HEK293 (cell line): ENCODE results near the gene PRKCA.

ENCODE experiments used
- CTCF ChIP-seq: fragments of 450-650 bp; formaldehyde crosslinking; IDR thresholded peaks from 2 replicates; pipeline ENCODE4 v1.5.1; 2016; ENCODE audit warnings: missing biosample characterization, missing genetic modification characterization
- KLF1 ChIP-seq: fragments of 450-650 bp; formaldehyde crosslinking; IDR thresholded peaks from 2 replicates; pipeline ENCODE4 v1.5.1; 2016; ENCODE audit warnings: missing biosample characterization, missing genetic modification characterization
- KLF7 ChIP-seq: fragments of 450-650 bp; formaldehyde crosslinking; IDR thresholded peaks from 2 replicates; pipeline ENCODE4 v1.5.1; 2016; ENCODE audit warnings: missing biosample characterization, missing genetic modification characterization, borderline replicate concordance
- ZBTB7A ChIP-seq: fragments of 450-650 bp; formaldehyde crosslinking; IDR thresholded peaks from 2 replicates; pipeline ENCODE4 v1.5.1; 2016; ENCODE audit warnings: low read depth, missing biosample characterization, missing genetic modification characterization
- ZNF121 ChIP-seq: fragments of 450-650 bp; formaldehyde crosslinking; IDR thresholded peaks from 2 replicates; pipeline ENCODE4 v1.5.1; 2016; ENCODE audit warnings: missing biosample characterization, missing genetic modification characterization
- ZNF280D ChIP-seq: fragments of 450-650 bp; formaldehyde crosslinking; IDR thresholded peaks from 2 replicates; pipeline ENCODE4 v1.5.1; 2016; ENCODE audit warnings: missing biosample characterization, missing genetic modification characterization
- ZNF501 ChIP-seq: fragments of 450-650 bp; formaldehyde crosslinking; IDR thresholded peaks from 2 replicates; pipeline ENCODE4 v1.5.1; 2016; ENCODE audit warnings: missing biosample characterization, missing genetic modification characterization
- ZNF555 ChIP-seq: fragments of 450-650 bp; formaldehyde crosslinking; conservative IDR thresholded peaks from 2 replicates; pipeline ENCODE4 v1.5.1; 2017; ENCODE audit warnings: missing biosample characterization, mild to moderate bottlenecking, missing genetic modification characterization, inconsistent platforms

GRCh38 chr17:66426397-66427033 is 124.1 kb downstream of the PRKCA start:
- TF ChIP-seq CTCF (tag by site-specific recombination) (no peak), ZNF121 (tag by site-specific recombination) (no peak), ZNF555 (tag by site-specific recombination) (no peak), KLF7 (no peak), KLF1 (tag by site-specific recombination) (no peak), ZNF280D (tag by site-specific recombination) (no peak), ZBTB7A (tag by site-specific recombination) (no peak), ZNF501 (tag by site-specific recombination) (no peak)
